CD4-positive, alpha-beta T cell treated with Interleukin-4 for 4 hours (primary cell): ENCODE measurements around the gene CDH4.

Experiments
- DNase-seq: peaks from one replicate; pipeline ENCODE4 v3.0.0-alpha.2; 2020

Gene CDH4

GRCh38 chr20:61331543-61331942 lies 79.5 kb downstream of the CDH4 start:
- DNase-seq, result no peak

DNA sequence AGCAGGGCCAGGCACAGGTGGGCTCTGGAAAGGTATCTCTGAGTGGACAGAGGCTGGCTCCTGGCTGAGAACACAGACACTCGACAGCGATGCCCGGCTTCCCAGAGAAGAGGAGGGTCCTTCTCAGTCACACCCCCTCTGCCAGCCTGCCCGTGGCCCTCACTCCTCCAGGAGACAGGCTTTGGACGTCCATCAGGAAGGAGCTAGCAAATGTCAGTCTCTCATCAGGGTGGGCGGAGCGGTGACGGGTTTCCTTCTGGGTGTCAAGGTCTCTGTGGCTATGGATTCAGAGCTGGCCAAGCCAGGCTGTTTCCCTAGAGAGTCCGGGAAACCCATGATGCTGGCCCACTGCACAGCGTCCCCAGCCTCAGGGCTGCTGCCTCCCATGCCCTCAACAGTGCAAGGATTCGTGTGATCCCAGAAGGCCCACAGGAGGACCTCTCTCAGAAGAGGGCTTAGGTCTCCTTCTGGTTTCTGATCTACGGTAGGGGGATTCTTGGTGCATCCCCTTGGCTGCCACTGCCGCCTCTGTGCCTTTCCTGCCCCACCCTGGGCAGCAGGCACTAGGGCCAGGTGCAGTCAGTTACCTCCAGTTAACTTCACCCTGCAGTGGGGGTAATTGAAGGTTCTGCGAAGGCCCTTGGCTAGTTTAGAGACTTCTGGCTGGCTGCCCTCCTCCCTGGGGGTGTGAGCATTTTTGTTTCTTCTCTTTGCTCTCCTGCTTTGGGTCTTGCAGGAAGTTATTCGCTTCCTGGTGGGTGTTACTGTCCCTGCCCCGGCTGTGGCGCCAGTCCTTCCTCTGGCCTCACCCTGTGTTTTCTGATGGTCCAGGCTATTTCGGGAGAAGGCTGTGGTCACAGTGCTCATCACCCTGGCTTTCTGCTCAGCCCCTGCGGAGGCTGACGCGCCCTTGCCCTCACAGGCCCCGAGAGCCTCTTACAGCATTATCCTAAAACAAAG lies 80.2 kb downstream of the CDH4 start:
- no peak for DNase-seq

- DNase-seq, result no peak
These were observed 81.5 kb downstream of the CDH4 start for GRCh38 chr20:61333484-61334108.

GRCh38 chr20:61340157-61340556 lies 88.1 kb downstream of the CDH4 start:
- DNase-seq, result no peak

DNA sequence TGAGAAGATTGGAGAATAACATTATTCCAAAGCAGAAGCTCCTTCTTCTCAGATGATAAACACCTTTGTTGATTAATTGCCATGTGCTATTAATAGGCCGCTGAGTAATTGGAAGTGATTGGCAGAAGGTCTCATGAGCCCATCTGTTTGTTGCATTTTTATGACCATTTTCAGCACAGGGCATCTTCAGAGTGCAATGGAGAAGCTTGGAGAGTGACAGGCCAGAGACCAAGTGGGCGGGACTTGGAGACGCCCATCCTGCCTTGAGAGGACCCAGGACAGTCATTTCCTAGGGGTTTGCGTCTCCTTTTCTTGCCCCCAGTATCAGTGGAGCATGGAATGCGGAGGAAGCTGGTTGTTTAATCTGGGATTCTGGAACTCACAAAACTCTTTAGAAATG lies 89.5 kb downstream of the CDH4 start:
- DNase-seq, result no peak

DNA sequence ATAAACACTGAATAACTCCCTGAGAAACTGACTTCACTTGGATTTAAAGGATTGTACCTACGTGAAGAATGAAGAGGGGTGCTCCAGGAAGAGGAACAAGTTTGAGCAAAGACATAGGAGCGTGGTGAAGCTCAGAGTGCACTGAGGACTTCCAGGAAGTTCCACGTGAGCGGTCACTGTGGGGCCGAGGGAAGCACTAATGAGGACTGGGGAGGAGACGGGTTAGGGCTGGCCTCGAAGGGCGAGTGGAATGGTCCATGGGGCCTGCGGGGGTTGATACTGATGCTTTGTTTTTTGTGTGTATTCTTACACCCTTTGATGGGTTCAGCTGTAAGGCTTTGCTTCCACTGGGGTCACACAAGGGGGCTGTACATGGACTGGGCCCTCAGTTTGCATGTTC lies 91.9 kb downstream of the CDH4 start:
- DNase-seq, result no peak

GRCh38 chr20:61345656-61346055 lies 93.6 kb downstream of the CDH4 start:
- DNase-seq, result no peak

GRCh38 chr20:61346996-61347395 lies 94.9 kb downstream of the CDH4 start:
- no peak for DNase-seq

- DNase-seq, result no peak
These were observed 95.4 kb downstream of the CDH4 start for GRCh38 chr20:61347443-61347842.

DNA sequence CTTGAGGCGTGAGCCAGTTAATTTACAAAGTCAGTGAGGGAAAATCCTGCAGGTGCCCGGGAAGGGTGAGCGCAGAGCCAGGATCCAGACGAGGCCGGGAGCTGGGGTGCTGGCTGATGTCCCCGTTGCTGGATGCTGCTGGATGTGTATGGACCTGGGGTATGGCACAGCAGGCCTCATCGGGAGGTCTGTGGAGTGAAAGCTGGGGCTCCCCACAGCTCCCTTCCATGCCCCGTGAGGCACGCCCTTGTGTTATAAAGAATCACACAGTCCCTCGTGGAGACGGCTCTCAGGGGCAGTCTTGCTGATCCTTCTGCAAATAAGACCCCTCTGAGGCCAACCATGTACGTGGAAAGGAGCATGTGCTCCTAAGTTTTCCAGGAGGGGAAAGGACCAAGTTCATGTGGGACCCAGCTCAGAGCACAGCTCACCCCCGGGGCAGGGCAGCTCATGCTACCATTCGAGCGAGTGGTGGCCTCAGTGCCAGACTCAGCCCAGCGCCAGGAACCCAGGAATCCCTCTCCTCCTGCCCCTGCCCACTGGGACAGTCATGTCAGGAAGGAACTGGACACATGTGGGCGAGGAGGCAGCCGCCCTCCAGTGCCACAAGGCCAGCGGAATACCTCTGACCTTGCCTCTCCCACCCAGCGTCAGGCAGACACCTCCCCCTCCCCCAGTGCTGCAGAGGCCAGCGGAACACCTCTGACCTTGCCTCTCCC lies 97.5 kb downstream of the CDH4 start:
- no peak for DNase-seq

DNA sequence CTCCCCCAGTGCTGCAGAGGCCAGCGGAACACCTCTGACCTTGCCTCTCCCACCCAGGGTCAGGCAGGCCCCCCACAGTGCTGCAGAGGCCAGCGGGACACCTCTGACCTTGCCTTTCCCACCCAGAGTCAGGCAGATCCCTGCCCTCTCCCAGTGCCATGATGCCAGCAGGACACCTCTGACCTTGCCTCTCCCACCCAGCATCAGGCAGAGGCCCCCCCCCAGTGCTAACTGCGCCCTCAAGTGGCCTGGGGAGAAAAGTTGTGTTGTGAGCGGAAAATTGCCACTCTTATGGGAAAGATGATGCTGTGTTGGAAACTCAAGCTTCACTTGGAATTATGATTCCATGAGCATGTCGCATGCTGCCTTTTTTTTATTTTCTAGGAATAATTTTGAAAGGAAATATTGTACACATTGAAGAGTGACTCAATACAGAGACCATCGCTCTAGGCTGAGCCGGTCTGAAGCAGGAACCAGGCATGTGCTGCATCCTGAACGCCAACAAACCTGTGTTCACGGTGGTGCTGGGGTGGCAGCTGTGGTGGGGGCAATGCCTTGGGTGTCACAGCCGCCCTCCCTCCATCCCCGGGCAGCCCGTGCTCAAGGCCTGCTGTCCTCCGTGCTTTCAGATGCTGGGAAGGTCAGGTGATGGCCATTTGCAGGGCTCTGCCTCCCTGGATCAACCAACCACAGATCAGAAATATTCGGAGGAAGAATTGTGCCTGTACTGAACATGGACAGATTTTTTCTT lies 98.6 kb downstream of the CDH4 start:
- DNase-seq, result no peak

GRCh38 chr20:61352346-61353260 lies 100.5 kb downstream of the CDH4 start:
- DNase-seq, result no peak

DNA sequence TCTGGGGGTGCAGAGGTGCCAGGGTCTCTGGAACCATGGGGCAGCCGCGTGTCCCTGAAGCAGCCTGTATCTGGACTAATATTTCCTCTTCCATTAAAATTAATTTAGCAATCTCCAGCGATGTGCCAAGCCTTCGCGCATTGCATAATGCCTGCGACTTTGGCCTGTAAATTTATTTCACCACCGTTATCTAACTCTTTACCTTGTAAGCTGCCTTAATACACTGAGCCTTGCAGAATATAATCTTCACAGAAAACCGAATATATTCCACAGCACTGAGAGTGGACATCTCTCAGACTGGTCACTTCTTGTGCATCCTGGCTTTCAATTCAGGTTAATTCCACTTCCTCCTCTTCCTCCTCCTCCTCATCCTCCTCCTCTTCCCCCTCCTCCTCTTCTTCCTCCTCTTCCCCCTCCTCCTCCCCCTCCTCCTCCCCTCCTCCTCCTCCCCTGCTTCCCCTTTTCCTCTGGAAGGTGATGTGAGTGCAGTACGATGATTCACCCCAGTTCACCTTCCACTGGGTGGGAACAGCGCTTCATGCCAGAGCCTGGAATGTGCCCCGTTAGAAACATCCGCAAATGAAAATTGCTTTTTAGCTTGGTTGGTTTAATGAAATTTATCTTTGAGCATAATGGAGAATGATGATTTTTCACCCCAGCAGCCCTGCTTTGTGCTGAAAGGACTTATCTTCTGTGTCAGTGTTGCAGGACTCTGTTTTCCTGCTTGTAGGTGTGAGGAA lies 101.4 kb downstream of the CDH4 start:
- DNase-seq, result no peak

DNA sequence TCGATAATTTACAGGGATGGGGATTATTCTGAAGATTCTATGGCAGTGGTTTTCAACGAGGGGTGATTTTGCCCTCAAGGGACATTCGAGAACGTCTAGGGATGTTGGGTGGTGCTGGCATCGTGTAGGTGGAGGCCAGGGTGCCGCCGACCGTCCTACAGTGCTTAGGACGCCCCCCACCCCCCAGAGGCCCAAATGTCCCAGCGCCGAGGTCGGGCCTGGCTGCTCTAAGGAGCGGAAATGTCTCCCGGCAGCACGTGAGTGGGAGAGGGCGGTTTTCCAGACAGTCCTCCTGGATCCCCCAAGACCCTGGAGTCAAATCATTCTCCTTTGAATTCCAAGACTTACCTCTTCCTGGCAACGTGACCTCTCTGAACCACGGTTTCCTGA lies 101.9 kb downstream of the CDH4 start:
- DNase-seq, result no peak

GRCh38 chr20:61354501-61354900 lies 102.4 kb downstream of the CDH4 start:
- no peak for DNase-seq

- DNase-seq, result no peak
These were observed 102.9 kb downstream of the CDH4 start for GRCh38 chr20:61354901-61355495.

DNA sequence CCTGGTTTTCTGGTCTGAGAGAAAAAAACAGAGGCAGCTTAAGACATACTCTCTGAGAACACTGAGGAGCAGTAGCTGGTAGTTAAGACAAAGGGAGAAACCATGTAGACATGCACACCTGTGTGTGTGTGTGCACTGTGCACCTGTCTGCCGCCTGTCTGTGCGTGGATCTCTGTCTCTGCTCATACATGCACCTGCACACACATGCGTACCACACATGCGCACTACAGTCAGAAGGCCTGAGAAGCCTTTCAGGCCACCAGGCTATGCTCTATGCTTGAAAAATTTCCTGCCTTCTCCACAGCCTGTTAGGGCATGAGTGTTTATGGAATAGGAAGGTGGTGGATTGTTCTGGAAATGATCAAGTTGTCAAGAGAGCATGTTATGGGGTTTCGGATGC lies 103.5 kb downstream of the CDH4 start:
- no peak for DNase-seq

- no peak for DNase-seq
These were observed 104.1 kb downstream of the CDH4 start for GRCh38 chr20:61356196-61356595.

- DNase-seq, result no peak
These were observed 105.1 kb downstream of the CDH4 start for GRCh38 chr20:61357119-61357518.

DNA sequence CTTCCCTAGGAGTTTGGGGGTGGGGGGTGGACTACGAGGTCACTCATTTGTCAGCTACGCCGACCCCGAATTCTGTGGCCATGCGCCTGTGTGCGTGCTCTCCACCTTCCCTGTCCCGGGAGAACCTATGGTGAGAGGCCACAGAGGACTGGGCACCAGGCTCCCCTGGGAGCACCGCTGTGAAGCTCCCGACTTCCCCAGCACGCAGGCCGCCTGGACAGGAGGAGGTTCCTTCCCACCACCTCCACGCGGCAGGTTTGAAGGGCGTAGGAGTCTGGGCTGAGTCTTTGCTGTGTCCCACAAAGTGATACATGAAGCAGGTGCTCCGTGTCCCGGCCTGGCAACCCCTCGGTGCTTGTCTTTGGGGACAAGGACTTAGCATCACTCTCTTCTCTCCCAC lies 107.2 kb downstream of the CDH4 start:
- no peak for DNase-seq

GRCh38 chr20:61360296-61360695 lies 108.2 kb downstream of the CDH4 start:
- no peak for DNase-seq
